ENCODE results near the gene TAP2.

The TAP2 gene

DNA sequence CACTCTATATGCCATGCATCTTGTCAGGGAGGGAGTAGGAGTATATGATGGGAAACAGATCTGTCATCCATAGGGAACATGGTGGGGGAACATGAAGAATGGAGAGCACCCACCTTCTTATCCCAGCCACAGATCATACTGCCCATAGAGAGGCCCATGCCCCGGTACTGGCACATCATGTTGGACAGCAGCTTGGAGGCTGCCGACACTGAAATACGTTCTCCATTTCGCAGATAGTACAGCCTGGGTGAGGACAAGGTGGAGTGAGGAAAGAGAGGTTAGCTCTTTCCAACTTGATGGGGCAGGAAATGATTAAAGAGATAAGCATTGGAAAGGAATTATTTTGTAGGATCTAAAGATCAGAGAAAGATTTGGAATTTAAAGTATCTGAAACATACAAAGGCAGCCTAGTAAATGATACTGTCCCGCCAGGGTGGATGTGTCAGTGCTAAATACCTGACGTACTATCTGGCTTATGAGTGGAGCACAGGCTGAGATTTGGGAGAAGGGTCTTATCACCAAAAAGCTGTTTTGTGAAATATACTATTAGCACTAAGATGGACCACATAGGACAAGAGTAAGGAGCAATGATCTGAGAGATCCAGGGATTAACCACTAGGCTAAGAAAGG, 3.6 kb upstream of the TAP2 start:
- no peak for DNase-seq (ENCODE audit: extremely low read depth, low read depth)
- TF ChIP-seq, protein P1, sequence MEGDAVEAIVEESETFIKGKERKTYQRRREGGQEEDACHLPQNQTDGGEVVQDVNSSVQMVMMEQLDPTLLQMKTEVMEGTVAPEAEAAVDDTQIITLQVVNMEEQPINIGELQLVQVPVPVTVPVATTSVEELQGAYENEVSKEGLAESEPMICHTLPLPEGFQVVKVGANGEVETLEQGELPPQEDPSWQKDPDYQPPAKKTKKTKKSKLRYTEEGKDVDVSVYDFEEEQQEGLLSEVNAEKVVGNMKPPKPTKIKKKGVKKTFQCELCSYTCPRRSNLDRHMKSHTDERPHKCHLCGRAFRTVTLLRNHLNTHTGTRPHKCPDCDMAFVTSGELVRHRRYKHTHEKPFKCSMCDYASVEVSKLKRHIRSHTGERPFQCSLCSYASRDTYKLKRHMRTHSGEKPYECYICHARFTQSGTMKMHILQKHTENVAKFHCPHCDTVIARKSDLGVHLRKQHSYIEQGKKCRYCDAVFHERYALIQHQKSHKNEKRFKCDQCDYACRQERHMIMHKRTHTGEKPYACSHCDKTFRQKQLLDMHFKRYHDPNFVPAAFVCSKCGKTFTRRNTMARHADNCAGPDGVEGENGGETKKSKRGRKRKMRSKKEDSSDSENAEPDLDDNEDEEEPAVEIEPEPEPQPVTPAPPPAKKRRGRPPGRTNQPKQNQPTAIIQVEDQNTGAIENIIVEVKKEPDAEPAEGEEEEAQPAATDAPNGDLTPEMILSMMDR (IDR thresholded peaks at IDR 0.05; ENCODE audit: low read depth, low read length, missing control alignments): no peak
- no peak overlapping the region for H3K4me3 ChIP-seq (replicated peaks; ENCODE audit: low read depth, low read length)

DNA sequence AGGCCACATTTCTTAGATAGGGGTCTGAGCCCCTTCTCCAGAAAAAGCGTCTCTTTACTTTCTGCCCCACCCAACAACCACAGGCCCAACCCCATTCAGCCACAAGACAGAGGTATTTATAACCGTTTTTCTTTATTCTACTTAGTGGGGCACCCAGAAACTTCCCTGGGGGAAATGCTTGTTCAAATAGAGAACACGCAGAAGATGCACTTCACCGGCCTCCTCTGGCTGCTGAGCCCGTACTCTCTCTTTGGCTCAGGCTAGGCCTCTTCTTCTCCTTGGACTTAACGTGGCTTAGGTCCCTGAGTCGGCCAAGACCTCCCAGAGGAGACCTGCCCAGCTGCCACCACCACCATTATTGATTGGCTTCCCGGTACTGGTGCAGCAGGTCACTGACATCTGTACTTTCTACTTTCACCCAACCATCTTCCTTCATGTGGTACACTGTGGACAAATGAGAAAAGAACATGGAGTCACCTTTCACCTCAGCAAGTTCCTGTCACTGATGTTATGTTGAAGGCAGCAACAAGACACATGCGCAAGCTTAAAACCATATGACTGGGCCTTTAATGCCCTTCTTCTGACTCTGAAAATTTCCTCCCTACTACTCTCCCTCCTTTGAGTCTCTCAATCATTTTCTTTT, 2.2 kb upstream of the TAP2 start:
- TF ChIP-seq, protein P1 (IDR thresholded peaks at IDR 0.05; ENCODE audit: low read depth, low read length, missing control alignments): no peak
- no peak overlapping the region for H3K4me3 ChIP-seq (replicated peaks; ENCODE audit: low read depth, low read length)
- DNase-seq (ENCODE audit: extremely low read depth, low read depth): no peak

GRCh38 chr6:32839356-32839755, 817 bp upstream of the TAP2 start:
- H3K4me3 ChIP-seq (replicated peaks; ENCODE audit: low read depth, low read length): no peak overlapping the region
- DNase-seq (ENCODE audit: extremely low read depth, low read depth): no peak

GRCh38 chr6:32837651-32838113, 857 bp downstream of the TAP2 start:
- TF ChIP-seq, protein P1 (IDR thresholded peaks at IDR 0.05; ENCODE audit: low read depth, low read length, missing control alignments): no peak
- no peak for DNase-seq (ENCODE audit: extremely low read depth, low read depth)
- peak overlapping the region; percentile 73 for H3K4me3 ChIP-seq (replicated peaks; ENCODE audit: low read depth, low read length)

More at GRCh38 chr6:32839356-32839755, 817 bp upstream of the TAP2 start:
- TF ChIP-seq, protein P1 (IDR thresholded peaks at IDR 0.05; ENCODE audit: low read depth, low read length, missing control alignments): no peak

DNA sequence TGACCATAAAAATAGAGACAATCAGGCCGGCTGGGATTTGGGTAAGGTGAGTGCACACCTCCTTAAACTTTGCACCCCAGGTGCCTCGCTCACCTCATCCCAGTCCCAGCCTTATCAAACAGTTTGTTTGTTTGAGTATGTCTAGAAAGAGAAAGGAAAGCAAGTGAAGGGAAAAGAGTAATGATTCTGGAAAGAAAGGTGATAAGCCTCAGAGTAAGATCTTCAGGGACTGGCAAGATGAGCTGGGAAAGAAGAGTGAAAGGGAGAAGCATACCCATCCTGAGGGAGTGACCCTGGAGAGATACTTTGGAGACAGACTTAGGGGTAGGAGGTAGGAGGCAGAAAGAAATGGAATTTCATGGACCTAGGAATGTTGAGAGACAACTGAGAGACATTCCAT, 1.7 kb downstream of the TAP2 start:
- TF ChIP-seq, protein P1 (IDR thresholded peaks at IDR 0.05; ENCODE audit: low read depth, low read length, missing control alignments): no peak
- peak overlapping the region; percentile 73 for H3K4me3 ChIP-seq (replicated peaks; ENCODE audit: low read depth, low read length)
- DNase-seq (ENCODE audit: extremely low read depth, low read depth): no peak

DNA sequence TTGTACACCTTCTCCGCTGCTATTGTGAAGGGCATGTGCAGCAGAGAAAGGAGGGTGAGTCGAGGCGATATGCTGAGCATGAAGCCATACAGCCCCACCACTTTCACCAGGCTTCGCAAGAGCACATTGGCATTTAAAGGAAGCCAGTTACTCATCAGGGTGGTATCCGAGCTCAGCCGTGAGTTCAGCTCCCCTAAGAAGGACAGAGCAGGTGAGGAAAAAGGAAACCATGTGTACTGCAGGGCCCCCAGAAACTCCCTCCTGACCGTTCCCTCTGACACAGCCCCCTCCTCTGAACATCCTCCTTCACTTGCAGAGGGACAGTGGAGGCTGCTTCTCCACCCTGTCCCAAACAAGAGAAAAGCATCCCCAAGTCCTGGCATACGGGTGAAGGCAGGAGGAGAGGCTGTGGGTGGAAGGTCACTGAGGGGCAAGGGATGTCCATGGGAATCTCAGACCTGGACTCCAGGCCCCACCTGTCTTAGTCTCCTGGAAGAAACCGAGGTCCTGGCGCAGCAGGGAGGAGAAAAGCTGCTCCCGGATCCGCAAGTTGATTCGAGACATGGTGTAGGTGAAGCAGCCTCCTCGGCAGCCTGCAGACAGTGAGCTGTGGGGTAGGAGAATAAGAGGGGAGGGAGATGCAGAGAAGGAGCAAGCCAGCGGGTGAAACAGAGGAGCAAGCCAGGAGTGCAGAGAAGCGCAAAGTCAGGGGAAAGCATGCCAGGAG, 3.2 kb downstream of the TAP2 start:
- TF ChIP-seq, protein P1 (IDR thresholded peaks at IDR 0.05; ENCODE audit: low read depth, low read length, missing control alignments): no peak
- DNase-seq (ENCODE audit: extremely low read depth, low read depth): no peak
- H3K4me3 ChIP-seq (replicated peaks; ENCODE audit: low read depth, low read length): no peak overlapping the region

All from HFF-Myc (cell line).